Measurements from ENCODE around the gene ARSG. TPM values are rescaled to one million over a fixed set of nuclear protein-coding genes. Genes with fewer than 3 reads are reported as not detected.

The ARSG gene
- total and polyA plus RNA-seq, 2 of the 4 experiments (the other 2 are of a cell fraction) = 2.9 to 3.0 TPM

DNA sequence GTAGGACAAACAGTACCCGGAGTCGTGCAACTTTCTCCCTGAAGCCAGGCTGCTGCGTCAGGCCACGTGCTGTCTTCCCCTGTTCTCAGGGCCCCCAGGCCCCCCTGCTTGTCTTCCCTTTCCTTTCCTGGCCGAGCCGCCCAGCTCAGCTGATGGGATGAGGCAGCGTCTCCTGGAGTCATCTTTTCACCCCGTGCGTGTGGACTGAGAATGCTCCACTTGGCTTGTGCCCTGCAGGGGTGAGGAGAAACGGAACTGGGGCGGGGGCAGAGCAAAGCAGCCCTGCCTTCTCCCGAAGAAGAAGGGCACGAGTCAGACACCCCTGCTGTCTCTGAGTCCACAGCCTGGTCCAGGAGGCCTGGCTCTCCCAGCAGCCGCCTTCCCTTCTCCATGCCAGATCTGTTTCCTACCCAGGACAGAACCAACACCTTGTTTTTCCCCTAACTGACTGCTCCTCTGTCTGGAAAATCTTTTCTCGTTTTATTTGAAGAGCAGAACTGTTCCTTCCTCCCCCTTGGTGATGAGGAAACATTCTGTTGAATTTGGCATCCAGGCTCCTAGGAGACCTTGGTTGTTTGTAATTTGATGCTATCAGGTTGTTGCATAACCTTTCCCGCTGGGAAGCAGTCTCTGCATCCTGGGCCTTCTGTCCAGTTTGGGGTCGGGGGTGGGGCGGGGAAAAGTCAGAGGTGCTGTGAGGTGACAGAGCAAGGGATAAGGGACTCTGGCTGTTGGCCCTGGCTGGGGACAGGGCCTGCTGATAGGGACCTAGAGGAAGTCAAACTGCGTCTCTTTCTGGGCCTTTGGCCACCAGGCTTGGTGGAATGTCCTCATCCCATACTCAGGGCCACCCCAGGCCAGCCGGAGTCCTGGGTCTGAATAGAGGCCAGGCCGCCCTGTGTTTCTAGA, 87.2 kb downstream of the ARSG start (continued):
- TF ChIP-seq FOS (IDR thresholded peaks at IDR 0.05; ENCODE audit: low read depth, low read length) = peak; percentile 70
- TF ChIP-seq SMC3 (IDR thresholded peaks at IDR 0.05; ENCODE audit: low read depth, low read length) = no peak; the same call in 1 of the 2 replicates
- TF ChIP-seq RFX5 (IDR thresholded peaks at IDR 0.05; ENCODE audit: low read depth, low read length) = no peak

DNA sequence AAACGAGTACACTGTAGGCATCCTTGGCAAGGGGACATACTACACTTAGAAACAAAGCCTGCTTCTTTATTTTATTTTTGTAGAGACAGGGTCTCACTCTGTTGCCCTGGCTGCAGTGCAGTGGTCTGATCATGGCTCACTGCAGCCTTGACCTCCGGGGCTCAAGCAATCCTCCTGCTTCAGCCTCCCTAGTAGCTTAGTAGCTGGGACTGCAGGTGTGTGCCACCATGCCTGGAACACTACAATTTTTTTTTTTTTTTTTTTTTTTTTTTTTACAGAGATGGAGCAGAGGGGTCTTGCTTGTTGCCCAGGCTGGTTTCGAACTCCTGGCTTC, 87.8 kb downstream of the ARSG start:
- Histone ChIP-seq H3K4me1 (ENCODE audit: control insufficient read depth, insufficient read depth, low read length) (peaks cover 28% of the 10 kb centered on the region), H3K79me1 (ENCODE audit: low read depth in 1 of 2, low read length in 2 of 2) (no peaks in the 10 kb centered on the region), H3K14ac (replicated peaks; ENCODE audit: low read depth, low read length) (peak overlapping the region; percentile 60), H4K5ac (ENCODE audit: low read depth, low read length) (peak overlapping the region; percentile 86), H4K91ac (ENCODE audit: insufficient read depth, low read depth, low read length) (peak overlapping the region; percentile 61), H2BK20ac (ENCODE audit: low read depth, low read length) (peak overlapping the region; percentile 90), H3K4me2 (ENCODE audit: low read depth, low read length) (peak overlapping the region; percentile 35; the same call in 1 of the 2 replicates), H2AFZ (replicated peaks; ENCODE audit: low read length, poor library complexity) (no peak overlapping the region), H3K4ac (ENCODE audit: low read depth, low read length) (peak overlapping the region; percentile 94), H3K27ac (ENCODE audit: insufficient read depth, low read length) (peak overlapping the region; percentile 91), H3K36me3 (ENCODE audit: control insufficient read depth, insufficient read depth, low read length) (no peaks in the 10 kb centered on the region), H3K27me3 (ENCODE audit: control insufficient read depth, insufficient read depth, low read length) (no peaks in the 10 kb centered on the region), H2BK120ac (ENCODE audit: low read depth, low read length) (peak overlapping the region; percentile 64), H3K9ac (ENCODE audit: low read depth, low read length) (0 out of 2 replicates have a peak overlapping the region, but pooled peaks have one; percentile 12), H3K18ac (ENCODE audit: low read depth, low read length) (peak overlapping the region; percentile 87), H2AK9ac (replicated peaks; ENCODE audit: low read depth, low read length, poor library complexity) (no peak overlapping the region), H3K56ac (ENCODE audit: extremely low read depth, insufficient read depth, low read length) (0 out of 2 replicates have a peak overlapping the region, but pooled peaks have one; percentile 1), H4K20me1 (ENCODE audit: insufficient read depth, low read length) (no peaks in the 10 kb centered on the region), H4K8ac (ENCODE audit: low read depth in 2 of 2, low read length in 2 of 2) (peak overlapping the region; percentile 83 to 90), H3K9me3 (ENCODE audit: control insufficient read depth, insufficient read depth, low read length) (no peaks in the 10 kb centered on the region), H3K23ac (ENCODE audit: low read depth, low read length) (peak overlapping the region; percentile 17; the same call in 1 of the 2 replicates), H2BK15ac (ENCODE audit: low read depth, low read length) (peak overlapping the region; percentile 95; the same call in 2 of the 3 replicates), H2BK5ac (ENCODE audit: low read depth, low read length, poor library complexity, severe bottlenecking) (peak overlapping the region; percentile 91), H3K4me3 (ENCODE audit: insufficient read depth, low read depth, low read length) (no peak overlapping the region), H2AK5ac (ENCODE audit: low read depth, low read length) (peak overlapping the region; percentile 87), H3K9me1 (ENCODE audit: insufficient read depth, low read length) (peaks cover 31% of the 10 kb centered on the region)
- WGBS, 2 experiments (ENCODE audit: extremely low coverage in 2 of 2, insufficient read length in 1 of 2) = no CpG with 5 or more reads among the region's 3 CpGs
- ChIA-PET CTCF (interaction anchor here (1.2 kb wide), 1 partner anchor 20 kb away, joined by 3 read pairs; no protein-coding TSS in a partner anchor), POLR2A (ENCODE audit: unreplicated experiment) (no interaction called here)
- no TSS peak for BruUV-seq (replicated peaks)
- in situ Hi-C loops (cut with MboI; ENCODE audit: low sequenced_read_pairs) = no loop called here
- DNase-seq (no peak), ATAC-seq (ENCODE audit: low read depth) (no peak)
- intact Hi-C loops (cut with micrococcal nuclease) = no loop called here
- dilution Hi-C loops (cut with HindIII; ENCODE audit: low sequenced_read_pairs, unreplicated experiment) = no loop called here
- TF ChIP-seq, protein P1, sequence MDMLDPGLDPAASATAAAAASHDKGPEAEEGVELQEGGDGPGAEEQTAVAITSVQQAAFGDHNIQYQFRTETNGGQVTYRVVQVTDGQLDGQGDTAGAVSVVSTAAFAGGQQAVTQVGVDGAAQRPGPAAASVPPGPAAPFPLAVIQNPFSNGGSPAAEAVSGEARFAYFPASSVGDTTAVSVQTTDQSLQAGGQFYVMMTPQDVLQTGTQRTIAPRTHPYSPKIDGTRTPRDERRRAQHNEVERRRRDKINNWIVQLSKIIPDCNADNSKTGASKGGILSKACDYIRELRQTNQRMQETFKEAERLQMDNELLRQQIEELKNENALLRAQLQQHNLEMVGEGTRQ (IDR thresholded peaks at IDR 0.05; ENCODE audit: low read depth, low read length) = no peak

All from IMR-90 (cell line).